Central memory CD8-positive, alpha-beta T cell (primary cell): ENCODE results near the gene NEURL1B.

ENCODE experiments used
- ATAC-seq: fragments of 150-1000 bp; cut with Tn5 transposase; replicated peaks from 2 replicates; pipeline ENCODE4 v1.10.0; 2022; ENCODE audit warnings: mild to moderate bottlenecking, moderate FRiP score, moderate number of reproducible peaks; ENCODE audit not compliant: poor library complexity, severe bottlenecking; ENCODE audit errors: extremely low read depth
- DNase-seq, 2 donors: peaks; one replicate each; pipeline ENCODE4 v3.0.0; 2021; ENCODE audit warnings: low spot score in 2 of 2
- H3K27ac Mint-ChIP-seq: one replicate; pipeline ENCODE4 v1.8.0; 2022; ENCODE audit warnings: low read depth, mild to moderate bottlenecking, moderate library complexity, mixed read lengths
- H3K27me3 Mint-ChIP-seq: one replicate; pipeline ENCODE4 v1.8.0; 2022; ENCODE audit warnings: mixed read lengths
- H3K36me3 Mint-ChIP-seq: one replicate; pipeline ENCODE4 v1.8.0; 2022; ENCODE audit warnings: mild to moderate bottlenecking, moderate library complexity, mixed read lengths; ENCODE audit not compliant: insufficient read depth
- H3K4me1 Mint-ChIP-seq: one replicate; pipeline ENCODE4 v1.8.0; 2022; ENCODE audit warnings: mixed read lengths
- H3K4me3 Mint-ChIP-seq: one replicate; pipeline ENCODE4 v1.8.0; 2022; ENCODE audit warnings: mild to moderate bottlenecking, moderate library complexity, mixed read lengths
- H3K9me3 Mint-ChIP-seq: one replicate; pipeline ENCODE4 v1.8.0; 2022; ENCODE audit warnings: mixed read lengths

NEURL1B gene, protein sequence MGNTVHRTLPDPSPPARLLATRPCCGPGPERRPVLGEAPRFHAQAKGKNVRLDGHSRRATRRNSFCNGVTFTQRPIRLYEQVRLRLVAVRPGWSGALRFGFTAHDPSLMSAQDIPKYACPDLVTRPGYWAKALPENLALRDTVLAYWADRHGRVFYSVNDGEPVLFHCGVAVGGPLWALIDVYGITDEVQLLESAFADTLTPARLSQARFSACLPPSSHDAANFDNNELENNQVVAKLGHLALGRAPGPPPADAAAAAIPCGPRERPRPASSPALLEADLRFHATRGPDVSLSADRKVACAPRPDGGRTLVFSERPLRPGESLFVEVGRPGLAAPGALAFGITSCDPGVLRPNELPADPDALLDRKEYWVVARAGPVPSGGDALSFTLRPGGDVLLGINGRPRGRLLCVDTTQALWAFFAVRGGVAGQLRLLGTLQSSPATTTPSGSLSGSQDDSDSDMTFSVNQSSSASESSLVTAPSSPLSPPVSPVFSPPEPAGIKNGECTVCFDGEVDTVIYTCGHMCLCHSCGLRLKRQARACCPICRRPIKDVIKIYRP

DNA sequence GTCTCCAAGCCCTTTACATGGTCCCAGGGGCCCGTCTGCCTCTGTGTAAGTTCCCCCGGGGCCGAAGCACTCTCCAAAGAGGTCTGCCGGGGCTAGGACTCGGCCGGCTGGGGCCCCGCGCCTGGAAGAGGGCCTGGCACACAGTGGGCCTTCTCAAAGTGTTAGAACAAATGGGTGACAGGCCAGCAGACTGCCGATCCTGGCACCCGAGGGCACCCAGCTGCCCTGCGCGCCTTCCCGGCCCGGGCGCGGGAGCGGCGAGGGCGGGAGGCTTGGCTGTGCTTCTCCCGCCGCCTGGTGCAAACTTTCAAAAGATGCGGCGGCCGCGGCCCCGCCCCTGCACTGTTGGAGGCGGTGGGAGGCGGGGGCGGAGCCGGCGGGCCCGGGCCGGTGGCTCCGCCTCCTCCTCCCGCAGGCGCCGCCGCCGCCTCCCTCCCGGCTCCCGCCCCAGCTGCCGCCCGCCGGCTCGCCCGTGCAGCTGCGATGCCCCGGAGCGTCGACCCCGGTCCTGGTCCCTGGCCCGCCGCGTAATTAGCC lies at the start of gene NEURL1B:
Gene NEURL1B, plus strand, starts transcription at position 442 of the 537 bp plus-strand sequence. CDS start 144 bp downstream, outside the sequence.
- no peaks in the 10 kb centered on the region for H3K36me3 Mint-ChIP-seq
- no peaks in the 10 kb centered on the region for H3K9me3 Mint-ChIP-seq
- no peak within 1 kb of the TSS for H3K27ac Mint-ChIP-seq
- ATAC-seq (no peak), DNase-seq (no peak)
- H3K4me1 Mint-ChIP-seq: peaks cover 6% of the 10 kb centered on the region
- H3K4me3 Mint-ChIP-seq: peak within 1 kb of the TSS; percentile 21
- peaks cover 52% of the 10 kb centered on the region for H3K27me3 Mint-ChIP-seq

DNA sequence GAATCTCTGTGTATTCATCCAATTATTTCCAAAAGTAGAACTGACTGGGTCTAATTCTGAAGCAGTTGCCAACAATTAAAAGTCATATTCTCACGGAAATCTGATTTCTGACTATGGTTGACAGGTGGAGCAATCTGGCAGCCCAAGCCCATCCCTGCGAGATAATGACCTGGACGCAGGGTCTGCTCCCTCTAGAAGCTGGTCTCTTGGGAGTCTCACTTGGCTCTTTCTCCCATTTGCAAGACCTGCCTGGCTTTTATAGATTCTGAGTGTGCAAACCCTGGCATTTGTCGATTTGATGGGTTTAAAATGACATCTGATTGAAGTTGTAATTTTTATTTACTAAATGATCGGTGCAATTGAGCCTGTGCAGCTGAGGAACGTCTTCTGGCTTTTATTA lies 49.4 kb upstream of the NEURL1B start:
- Mint-ChIP-seq H3K27me3 (peaks cover 34% of the 10 kb centered on the region), H3K4me3 (no peak overlapping the region), H3K9me3 (no peaks in the 10 kb centered on the region), H3K27ac (no peak overlapping the region), H3K36me3 (no peaks in the 10 kb centered on the region), H3K4me1 (no peaks in the 10 kb centered on the region)
- ATAC-seq: no peak
- DNase-seq: no peak

DNA sequence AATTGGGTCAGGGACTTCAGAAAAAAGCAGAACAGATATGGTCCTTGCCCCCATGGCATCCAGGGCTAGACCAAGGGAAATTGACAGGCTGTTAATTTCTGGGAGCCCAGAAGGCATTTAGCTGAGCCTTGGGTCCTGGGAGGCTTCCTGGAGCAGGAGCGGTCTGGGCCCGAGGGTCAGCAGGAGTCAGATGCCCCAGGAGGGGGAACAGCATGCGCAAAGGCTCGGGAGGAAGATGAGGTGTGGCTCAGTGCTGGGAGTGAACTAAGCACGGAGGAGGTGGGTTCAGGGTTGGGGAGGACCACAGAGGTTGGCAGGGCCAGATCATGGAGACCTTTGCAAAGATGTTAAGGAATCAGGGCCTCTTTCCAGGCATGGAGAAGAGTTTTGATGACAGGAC lies 48.2 kb upstream of the NEURL1B start:
- Mint-ChIP-seq H3K27me3 (peaks cover 22% of the 10 kb centered on the region), H3K27ac (no peak overlapping the region), H3K4me3 (no peak overlapping the region), H3K9me3 (no peaks in the 10 kb centered on the region), H3K36me3 (peaks cover 1% of the 10 kb centered on the region), H3K4me1 (no peaks in the 10 kb centered on the region)
- DNase-seq (no peak), ATAC-seq (no peak)

DNA sequence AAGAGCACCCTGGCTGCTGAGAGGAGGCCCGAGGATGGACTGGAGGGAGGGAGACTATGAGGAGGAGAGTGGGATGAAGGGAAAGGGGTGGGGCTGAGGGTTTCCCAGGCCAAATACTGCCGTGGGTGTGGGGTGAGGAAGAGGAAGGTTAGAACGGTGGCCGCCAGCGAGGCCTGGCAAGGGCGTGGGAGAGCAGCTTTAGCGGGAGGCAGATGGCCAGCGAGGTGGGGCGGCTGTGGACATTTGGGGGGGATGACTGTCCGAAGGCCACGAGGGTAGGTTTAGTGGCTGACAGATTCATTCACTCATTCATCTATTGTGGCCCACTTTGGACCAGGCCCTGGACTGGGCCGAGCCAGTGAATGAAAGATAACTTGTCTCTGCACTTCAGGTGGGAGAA lies 47.8 kb upstream of the NEURL1B start:
- ATAC-seq: no peak

DNA sequence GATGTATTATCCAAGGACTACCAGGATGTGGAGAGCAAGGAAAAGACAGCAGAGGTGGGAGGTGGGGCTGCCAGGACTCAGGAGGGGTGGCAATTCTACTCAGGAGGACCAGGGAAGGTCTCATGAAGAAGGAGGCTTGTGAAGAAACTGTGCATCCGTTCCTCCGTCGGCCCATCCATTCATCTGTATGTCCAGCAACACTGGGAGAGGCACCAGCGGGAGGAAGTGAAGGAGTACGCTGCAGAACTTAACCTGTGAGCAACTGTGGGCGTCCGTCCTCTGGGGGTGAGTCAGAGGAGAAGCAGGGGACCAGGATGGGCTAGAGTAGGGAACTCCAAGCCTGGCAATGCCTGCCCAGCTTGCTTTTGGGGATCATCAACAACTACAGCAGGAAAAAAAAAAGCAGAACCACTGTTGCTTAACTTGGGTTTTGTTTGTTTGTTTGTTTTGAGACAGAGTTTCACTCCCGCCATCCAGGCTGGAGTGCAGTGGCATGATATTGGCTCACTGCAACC lies 47.3 kb upstream of the NEURL1B start:
- Mint-ChIP-seq H3K4me1 (no peaks in the 10 kb centered on the region), H3K36me3 (peaks cover 1% of the 10 kb centered on the region), H3K9me3 (no peaks in the 10 kb centered on the region), H3K27me3 (peaks cover 13% of the 10 kb centered on the region), H3K27ac (no peak overlapping the region), H3K4me3 (no peak overlapping the region)
- DNase-seq: no peak
- ATAC-seq: no peak

More for the DNA sequence above, 47.8 kb upstream of the NEURL1B start:
- Mint-ChIP-seq H3K4me3 (no peak overlapping the region), H3K4me1 (no peaks in the 10 kb centered on the region), H3K9me3 (no peaks in the 10 kb centered on the region), H3K27me3 (peaks cover 18% of the 10 kb centered on the region), H3K27ac (no peak overlapping the region), H3K36me3 (peaks cover 1% of the 10 kb centered on the region)
- no peak for DNase-seq

DNA sequence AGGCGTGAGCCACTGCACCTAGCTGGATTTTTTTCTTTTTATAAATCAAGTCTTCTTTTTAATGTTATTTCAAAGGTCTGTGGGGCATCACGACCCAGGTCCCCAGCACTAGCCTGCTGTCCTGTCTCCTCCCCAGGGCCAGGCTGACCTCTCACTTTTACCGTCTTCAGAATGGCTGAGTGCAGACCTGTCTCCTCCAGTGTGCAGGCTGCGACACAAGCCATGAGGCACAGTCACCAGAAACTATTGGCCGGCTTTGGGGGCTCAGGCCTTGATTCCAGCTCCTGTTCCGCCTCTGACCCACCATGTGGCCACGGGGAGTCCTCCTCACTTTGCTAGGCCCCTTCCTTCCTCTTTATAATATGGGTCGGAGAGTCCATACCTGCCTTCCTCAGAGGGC lies 46.6 kb upstream of the NEURL1B start:
- H3K36me3 Mint-ChIP-seq: peaks cover 1% of the 10 kb centered on the region
- no peaks in the 10 kb centered on the region for H3K4me1 Mint-ChIP-seq
- no peaks in the 10 kb centered on the region for H3K9me3 Mint-ChIP-seq
- H3K27me3 Mint-ChIP-seq: peaks cover 10% of the 10 kb centered on the region
- H3K4me3 Mint-ChIP-seq: no peak overlapping the region
- H3K27ac Mint-ChIP-seq: no peak overlapping the region
- DNase-seq: no peak
- no peak for ATAC-seq

DNA sequence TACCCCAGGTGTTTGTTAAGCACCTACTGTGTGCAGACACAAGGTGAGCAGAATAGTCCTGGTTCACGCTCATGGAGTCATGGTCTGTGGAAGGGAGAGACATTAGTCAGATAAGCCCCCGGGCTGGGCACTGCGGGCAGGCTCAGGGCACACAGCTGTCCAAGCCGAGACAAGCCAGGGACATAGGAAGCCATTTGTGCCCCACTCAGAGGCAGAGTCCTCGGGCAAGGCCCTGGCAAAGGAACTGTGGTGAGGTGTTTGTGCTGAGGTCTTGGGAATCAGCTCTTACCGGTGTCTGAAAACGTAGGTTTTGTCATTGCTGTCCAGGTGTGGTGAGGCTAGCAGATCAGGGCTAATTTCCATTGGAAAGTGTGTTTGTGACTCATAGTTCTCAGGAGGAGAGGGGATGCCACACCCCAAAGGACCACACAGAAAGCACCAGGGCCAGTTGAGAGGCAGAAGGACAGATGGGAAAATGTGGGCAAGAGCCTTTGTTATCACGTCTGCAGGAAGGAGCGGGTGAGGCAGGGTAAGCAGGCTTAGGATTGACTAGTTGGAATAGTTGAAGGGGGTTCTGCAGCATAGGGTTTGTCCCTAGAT lies 46.1 kb upstream of the NEURL1B start:
- Mint-ChIP-seq H3K9me3 (no peaks in the 10 kb centered on the region), H3K36me3 (peaks cover 1% of the 10 kb centered on the region), H3K27me3 (peaks cover 10% of the 10 kb centered on the region), H3K27ac (no peak overlapping the region), H3K4me3 (no peak overlapping the region), H3K4me1 (no peaks in the 10 kb centered on the region)
- ATAC-seq (no peak), DNase-seq (no peak)

DNA sequence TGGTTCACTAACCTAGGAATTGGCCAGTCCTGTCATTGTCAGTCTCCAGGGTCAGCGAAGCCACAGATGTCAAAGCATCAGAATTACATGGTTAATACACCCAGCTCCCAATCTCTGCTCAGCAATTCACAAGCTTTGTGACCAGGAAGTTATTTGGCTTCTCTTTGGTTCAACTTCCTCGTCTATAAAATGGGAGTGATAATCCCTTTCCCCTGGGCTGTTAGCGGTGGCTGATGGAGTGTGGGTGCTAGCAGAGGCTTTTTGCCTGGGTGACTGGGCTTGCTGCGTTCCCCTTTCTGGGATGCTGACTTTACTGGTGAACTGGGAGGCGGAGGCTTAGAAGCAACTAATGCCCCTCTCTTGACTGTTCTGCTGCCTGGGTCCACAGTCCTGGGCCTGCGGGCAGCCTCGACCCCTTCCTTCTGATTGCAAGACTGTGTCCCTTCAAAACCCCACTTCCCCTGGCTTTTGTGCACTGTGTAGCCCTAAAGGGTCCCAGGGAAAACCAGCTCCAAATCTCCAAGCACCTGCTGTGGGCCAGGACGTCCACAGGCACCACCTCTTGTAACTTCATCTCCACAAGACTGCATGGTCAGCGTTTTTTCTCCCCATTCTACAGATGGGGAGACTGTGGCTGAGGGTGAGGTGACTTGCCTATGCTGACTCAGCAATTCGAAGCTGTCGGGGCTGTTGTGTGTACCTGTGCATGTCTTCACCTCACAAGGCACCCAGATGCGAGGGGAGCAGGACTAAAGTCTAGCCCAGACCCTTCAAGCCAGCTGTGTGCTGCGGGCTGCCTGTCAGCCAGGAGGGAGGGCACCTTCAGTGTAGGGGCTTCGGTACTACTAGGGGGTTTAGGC lies 45.2 kb upstream of the NEURL1B start:
- Mint-ChIP-seq H3K36me3 (peaks cover 1% of the 10 kb centered on the region), H3K27me3 (peaks cover 10% of the 10 kb centered on the region), H3K27ac (no peak overlapping the region), H3K9me3 (no peaks in the 10 kb centered on the region), H3K4me1 (no peaks in the 10 kb centered on the region), H3K4me3 (no peak overlapping the region)
- no peak for ATAC-seq
- no peak for DNase-seq

DNA sequence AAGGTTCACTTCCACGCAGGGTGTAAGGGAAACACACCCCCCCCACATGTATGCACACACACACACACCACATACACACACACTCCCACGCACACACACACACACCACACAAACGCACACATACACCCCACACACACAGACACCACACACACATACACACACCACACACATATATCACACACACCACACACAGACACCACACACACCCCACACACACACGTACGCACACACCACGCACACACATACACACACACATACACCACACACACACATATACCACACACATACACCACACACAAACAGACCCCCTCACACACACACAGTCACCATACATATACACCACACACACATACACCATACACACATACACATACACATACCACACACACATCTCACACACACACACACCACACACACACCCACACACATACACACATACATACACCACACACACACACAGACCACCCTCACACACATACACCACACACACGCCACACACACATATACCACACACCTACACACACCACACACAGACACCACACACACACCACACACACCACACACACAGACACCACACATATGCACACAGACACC lies 44.3 kb upstream of the NEURL1B start:
- Mint-ChIP-seq H3K9me3 (no peaks in the 10 kb centered on the region), H3K27me3 (peaks cover 10% of the 10 kb centered on the region), H3K27ac (no peak overlapping the region), H3K36me3 (peaks cover 1% of the 10 kb centered on the region), H3K4me1 (no peaks in the 10 kb centered on the region), H3K4me3 (no peak overlapping the region)
- ATAC-seq: no peak
- no peak for DNase-seq

DNA sequence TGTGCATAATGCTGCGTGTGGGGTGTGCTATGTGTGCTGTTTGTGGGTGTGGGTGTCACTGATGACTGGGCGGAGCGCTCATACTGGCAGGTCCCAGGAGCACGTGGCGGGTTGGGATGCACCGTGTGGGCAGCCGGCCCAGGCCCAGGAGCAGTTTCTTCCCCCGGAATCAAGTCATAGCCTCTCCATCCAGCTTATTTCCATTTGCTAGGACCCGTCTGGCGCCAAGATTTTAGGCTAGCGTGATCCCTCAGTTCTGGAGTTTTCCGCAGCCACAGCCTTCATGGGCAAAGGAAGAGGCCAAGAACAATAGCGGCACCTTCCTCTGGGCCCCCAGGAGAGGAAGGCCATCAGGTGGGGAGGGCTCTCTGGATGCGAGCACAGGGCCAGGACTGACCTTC lies 43.3 kb upstream of the NEURL1B start:
- H3K27ac Mint-ChIP-seq: no peak overlapping the region
- H3K27me3 Mint-ChIP-seq: peaks cover 19% of the 10 kb centered on the region
- H3K4me1 Mint-ChIP-seq: no peaks in the 10 kb centered on the region
- DNase-seq (no peak), ATAC-seq (no peak)
- no peak overlapping the region for H3K4me3 Mint-ChIP-seq
- H3K36me3 Mint-ChIP-seq: peaks cover 1% of the 10 kb centered on the region
- no peaks in the 10 kb centered on the region for H3K9me3 Mint-ChIP-seq

DNA sequence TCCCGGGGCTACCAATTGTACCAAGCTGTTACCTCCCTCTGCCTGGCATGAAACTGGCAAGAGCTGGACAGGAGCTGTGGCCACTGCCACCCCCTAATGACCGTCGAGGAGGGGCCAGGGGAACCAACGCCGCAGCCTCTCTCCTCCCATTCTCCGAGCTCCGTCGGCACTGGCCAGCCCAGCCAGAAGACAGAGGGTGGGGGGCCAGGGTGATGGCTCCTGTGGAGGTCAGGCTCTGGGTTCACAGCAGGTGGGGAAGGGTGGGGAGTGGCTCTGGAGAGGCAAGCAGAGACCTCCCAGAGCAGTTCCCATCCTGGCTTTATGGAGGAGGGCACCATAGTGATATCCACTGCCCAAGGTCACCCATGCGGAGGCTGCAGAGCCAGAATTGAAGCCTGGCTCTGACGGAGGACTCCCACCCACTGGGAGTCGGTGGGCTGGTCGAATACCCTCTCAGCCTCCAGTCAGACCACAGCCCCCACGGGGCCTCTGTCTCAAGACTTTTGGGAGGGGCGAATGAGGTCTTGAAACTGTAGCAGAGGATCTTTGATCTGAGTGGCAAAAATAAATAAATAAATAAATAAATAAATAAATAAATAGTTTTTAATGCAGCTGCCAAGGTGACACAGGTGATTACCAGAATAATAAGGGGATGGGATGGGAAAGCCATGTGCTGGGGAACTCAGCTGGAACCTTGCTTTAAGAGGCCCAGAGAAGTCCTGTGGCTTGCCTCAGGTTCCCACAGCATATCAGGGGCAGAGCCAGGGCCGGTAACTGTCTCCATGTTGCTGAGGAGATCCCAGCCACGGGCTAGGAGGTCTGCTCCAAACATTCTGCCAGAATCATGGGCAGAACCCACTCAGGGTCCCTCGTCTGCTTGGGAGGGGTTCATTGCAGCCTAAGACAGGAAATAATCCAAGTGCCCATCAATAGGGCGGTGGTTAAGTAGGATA lies 42.5 kb upstream of the NEURL1B start:
- ATAC-seq (no peak), DNase-seq (no peak)
- no peak overlapping the region for H3K4me3 Mint-ChIP-seq
- no peaks in the 10 kb centered on the region for H3K9me3 Mint-ChIP-seq
- H3K27ac Mint-ChIP-seq: no peak overlapping the region
- no peaks in the 10 kb centered on the region for H3K4me1 Mint-ChIP-seq
- peaks cover 1% of the 10 kb centered on the region for H3K36me3 Mint-ChIP-seq
- H3K27me3 Mint-ChIP-seq: peaks cover 19% of the 10 kb centered on the region
